ENCODE results near the gene EPB41L4B.
"Not testable (repeated sequence)": the region's sequence is repeated elsewhere in the genome, so short reads cannot be mapped to it uniquely, and the experiment has no call there.

The EPB41L4B gene

GRCh38 chr9:109242014-109242413, 78.8 kb downstream of the EPB41L4B start:
- no peak for DNase-seq

GRCh38 chr9:109241207-109241606, 79.7 kb downstream of the EPB41L4B start:
- DNase-seq, result no peak

- DNase-seq, result no peak
Observed at GRCh38 chr9:109239240-109239639, 81.6 kb downstream of the EPB41L4B start.

GRCh38 chr9:109238655-109239054, 82.2 kb downstream of the EPB41L4B start:
- DNase-seq, result no peak

GRCh38 chr9:109238125-109238524, 82.7 kb downstream of the EPB41L4B start:
- no peak for DNase-seq

- peak; percentile 74 for DNase-seq
Observed at GRCh38 chr9:109232449-109233237, 88.2 kb downstream of the EPB41L4B start.

- no peak for DNase-seq
Observed at GRCh38 chr9:109231593-109231992, 89.3 kb downstream of the EPB41L4B start.

GRCh38 chr9:109230277-109230676, 90.6 kb downstream of the EPB41L4B start:
- no peak for DNase-seq

- no peak for DNase-seq
Observed at GRCh38 chr9:109229682-109230081, 91.2 kb downstream of the EPB41L4B start.

- no peak for DNase-seq
Observed at GRCh38 chr9:109228093-109228642, 92.7 kb downstream of the EPB41L4B start.

- DNase-seq, result no peak
Observed at GRCh38 chr9:109225629-109226028, 95.2 kb downstream of the EPB41L4B start.

- no peak for DNase-seq
Observed at GRCh38 chr9:109224751-109225150, 96.1 kb downstream of the EPB41L4B start.

- DNase-seq, result not testable (repeated sequence)
Observed at GRCh38 chr9:109218242-109218641, 102.6 kb downstream of the EPB41L4B start.

GRCh38 chr9:109214414-109214813, 106.4 kb downstream of the EPB41L4B start:
- DNase-seq, result no peak

- DNase-seq, result no peak
Observed at GRCh38 chr9:109213285-109214121, 107.4 kb downstream of the EPB41L4B start.

GRCh38 chr9:109212768-109213167, 108.1 kb downstream of the EPB41L4B start:
- no peak for DNase-seq

- no peak for DNase-seq
Observed at GRCh38 chr9:109206670-109207069, 114.2 kb downstream of the EPB41L4B start.

GRCh38 chr9:109205526-109205925, 115.3 kb downstream of the EPB41L4B start:
- no peak for DNase-seq

GRCh38 chr9:109203761-109204360, 117.0 kb downstream of the EPB41L4B start:
- DNase-seq, result no peak

GRCh38 chr9:109199676-109200075, 121.2 kb downstream of the EPB41L4B start:
- no peak for DNase-seq

- no peak for DNase-seq
Observed at GRCh38 chr9:109198736-109199382, 122.0 kb downstream of the EPB41L4B start.

GRCh38 chr9:109193974-109194556, 126.8 kb downstream of the EPB41L4B start:
- DNase-seq, result peak; percentile 4

Measured in fibroblast of skin of abdomen (primary cell).